Raji (cell line): ENCODE results near the gene TMEM95.

Experiments used
- POLR2A ChIP-seq: IDR thresholded peaks from 2 replicates; pipeline ENCODE4 v1.6.1; 2011; ENCODE audit warnings: low read depth, low read length, control low read depth; ENCODE audit not compliant: insufficient read depth

TMEM95 gene

DNA sequence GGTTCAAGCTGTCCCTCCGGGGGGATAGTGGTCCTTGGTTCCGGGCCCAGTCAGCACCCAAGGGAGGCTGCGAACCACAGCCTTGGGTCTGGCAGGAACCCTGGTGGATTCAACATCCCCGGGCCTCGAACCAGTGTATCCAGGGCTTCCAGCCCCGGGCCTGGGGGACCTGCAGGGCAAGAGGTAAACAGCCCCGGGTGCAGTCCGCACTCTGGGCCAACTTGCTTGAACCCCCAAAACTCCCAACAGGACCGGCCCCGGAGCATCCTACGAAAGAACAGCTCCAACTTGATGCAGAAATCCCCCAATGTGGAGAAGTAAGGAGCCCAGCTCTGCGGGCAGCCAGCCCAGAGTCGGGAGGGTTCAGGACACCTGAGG, 24.3 kb upstream of the TMEM95 start:
- no peak for TF ChIP-seq POLR2A

DNA sequence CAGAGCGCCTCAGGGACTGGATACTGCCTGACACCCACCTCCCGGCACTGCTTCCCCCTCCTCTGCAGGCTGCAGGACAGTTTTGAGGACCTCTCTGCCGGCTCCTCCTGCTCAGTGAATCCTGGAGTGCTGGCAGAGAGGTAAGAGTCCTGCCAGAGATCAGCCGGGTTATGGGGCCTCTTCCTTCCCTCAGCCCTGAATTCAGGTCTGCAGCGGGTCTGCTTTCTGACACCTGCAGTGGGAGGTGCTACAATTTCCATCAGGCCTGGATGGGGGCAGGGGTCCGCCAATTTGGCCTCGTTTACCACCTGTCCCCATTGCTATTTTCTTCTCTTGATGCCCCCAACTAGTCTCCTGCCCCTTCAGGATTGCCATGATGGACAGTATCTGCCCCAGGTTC, 22.8 kb upstream of the TMEM95 start:
- no peak for TF ChIP-seq POLR2A

DNA sequence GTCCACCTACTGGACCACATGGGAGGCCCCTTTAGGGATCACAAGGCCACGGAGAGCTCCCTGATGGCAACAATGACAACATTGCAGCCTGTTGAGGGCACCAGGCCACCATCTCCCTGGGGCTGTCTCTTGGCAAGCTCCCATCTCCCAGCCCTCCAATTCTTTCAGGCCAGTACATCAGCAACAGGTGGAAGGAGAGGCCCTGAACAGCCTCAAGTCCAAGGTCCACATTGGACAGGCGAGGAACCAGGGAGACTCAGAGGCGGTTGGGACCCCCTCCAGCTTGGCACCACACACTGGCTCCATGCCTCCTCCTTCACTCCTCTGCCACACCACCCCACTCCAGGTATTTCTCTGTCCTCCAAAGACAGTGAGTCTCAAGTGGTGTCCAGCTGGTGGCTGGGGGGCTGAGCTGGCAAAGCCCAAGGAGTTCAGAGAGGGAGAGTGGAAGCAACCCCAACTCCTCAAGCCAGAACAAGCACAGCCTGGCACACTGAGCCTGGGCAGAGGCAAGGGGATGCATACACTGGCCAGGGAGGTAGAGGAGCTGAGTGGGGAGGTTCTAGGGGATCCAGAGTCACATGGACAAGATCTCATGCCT, 19.9 kb upstream of the TMEM95 start:
- TF ChIP-seq POLR2A: no peak

DNA sequence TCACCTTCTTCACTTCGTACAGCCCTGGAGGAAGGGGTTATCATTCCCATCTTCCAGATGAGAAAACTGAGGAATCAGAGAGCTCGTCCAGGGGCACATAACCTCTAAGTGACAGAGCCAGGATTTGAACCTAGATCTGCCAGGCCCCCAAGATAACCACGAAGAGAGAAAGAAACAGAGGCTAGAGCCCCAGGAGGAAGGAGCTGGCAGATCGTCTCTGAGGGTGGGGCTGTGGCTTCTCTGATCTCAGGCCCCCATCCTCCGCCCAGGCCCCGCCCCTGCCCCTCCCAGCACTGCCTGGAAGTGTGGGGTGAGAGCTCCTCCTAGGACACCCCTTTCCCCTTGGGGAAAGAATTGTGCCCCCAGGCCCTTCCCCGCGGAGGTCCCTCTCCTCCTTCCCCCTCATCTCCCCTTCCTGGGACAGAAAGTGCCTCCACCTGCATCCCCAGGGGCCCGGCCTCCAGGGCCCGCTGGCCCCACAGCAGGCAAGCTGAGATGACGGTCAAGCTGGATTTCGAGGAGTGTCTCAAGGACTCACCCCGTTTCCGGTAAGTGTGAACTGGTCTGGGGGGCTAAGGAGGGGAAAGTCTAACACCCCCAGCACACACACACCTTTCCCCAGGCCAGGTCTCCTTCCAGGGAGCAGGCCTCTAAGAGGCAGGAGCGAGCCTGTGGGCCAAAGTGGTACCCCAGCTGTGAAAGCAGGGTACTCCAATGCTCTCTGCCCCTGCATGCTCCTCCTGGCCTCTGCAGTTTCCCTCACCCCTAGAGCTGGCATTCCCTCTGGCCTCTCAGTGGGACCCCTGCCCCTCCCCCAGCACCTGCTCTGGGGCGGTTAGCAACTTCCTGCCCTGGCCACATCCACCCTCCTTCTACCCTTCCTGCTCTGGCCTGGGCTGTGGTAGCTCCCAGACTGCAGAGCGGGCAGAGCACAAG, 18.4 kb upstream of the TMEM95 start, which contains the start of gene ACAP1:
TSS of gene ACAP1 (plus strand) at position 290 of the 936 bp plus-strand sequence. CDS start at position 496, 206 bp downstream.
- TF ChIP-seq POLR2A: peak; percentile 57

DNA sequence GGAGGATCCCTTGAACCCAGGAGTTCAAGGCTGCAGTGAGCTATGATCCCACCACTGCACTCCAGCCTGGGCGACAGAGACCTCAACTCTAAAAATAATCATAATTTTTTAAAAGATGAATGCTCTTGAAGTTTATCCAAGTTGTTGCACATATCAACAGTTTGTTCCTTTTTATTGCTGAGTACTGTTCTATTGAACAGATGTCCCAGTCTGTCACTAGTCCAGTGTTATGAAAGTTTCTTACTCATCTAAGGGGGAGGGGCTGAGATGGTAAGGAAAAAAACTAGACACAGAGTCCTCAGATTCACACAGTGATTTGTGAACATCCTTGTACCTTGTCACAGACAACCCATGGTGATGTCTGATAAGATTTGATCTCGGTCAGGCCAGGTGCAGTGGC, 14.8 kb upstream of the TMEM95 start:
- no peak for TF ChIP-seq POLR2A

DNA sequence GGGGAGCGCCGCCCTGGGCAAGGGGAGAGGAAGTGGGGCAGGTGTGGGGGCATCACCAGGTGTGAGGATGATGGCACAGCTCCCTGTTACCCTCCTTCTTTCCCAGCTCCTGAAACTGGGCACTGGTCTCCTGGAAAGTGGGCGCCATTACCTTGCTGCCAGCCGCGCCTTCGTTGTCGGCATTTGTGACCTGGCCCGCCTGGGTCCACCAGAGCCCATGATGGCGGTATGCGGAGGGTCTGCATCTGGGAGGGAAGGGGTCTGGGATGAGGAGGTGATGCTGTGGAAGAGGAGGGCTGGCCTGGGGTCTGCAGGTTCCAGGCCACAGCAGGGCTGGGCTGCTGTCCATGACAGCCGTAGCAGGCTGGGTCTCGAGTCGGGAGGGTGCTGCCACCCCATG, 13.1 kb upstream of the TMEM95 start:
- no peak for TF ChIP-seq POLR2A

DNA sequence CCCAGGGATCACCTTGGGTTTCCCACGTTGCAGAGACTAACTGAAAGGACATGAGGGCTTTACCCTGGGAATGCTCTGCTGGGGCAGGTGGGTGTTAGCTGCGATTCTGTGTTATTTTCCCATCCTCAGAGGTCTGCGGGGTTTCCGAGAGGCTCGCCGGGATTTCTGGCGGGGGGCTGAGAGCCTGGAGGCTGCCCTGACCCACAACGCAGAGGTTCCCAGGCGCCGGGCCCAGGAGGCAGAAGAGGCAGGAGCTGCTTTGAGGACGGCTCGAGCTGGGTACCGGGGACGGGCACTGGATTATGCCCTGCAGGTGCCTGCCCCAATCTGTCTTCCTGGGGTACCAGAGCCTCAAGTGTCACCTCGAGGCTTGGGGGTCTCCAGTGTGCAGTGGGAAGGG, 11.7 kb upstream of the TMEM95 start:
- TF ChIP-seq POLR2A: no peak

DNA sequence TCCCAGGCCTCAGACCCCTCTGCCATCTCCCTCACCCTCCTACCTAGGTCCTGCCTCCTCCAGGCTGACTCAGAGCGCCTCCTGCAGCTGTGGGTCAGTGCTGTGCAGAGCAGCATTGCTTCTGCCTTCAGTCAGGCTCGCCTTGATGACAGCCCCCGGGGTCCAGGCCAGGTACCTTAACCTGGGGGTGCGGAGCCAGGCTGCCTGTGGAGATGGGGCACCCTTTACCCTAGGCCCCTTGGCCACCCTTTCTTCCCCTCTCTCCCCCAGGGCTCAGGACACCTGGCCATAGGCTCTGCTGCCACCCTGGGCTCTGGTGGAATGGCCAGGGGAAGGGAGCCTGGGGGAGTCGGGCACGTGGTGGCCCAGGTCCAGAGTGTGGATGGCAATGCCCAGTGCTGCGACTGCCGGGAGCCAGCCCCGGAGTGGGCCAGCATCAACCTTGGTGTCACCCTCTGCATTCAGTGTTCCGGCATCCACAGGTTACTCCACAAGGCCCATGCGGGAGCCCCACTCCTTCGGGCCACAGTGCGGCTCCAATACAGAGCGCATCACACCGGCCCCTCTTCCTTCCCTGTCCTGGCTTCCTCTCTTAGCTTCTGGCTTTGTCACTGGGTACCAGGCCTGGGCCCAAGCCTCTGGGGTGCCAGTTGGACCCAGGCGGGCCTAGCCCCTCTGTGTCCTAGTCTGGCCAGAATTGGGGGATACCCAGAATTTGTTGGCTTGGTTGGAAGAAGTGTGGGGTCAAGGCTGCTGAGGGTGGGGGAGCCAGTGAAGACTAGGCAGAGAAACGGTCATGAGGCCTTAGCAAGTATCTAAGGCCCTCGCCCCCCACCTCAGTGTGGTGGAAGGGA, 8.0 kb upstream of the TMEM95 start:
- no peak for TF ChIP-seq POLR2A

DNA sequence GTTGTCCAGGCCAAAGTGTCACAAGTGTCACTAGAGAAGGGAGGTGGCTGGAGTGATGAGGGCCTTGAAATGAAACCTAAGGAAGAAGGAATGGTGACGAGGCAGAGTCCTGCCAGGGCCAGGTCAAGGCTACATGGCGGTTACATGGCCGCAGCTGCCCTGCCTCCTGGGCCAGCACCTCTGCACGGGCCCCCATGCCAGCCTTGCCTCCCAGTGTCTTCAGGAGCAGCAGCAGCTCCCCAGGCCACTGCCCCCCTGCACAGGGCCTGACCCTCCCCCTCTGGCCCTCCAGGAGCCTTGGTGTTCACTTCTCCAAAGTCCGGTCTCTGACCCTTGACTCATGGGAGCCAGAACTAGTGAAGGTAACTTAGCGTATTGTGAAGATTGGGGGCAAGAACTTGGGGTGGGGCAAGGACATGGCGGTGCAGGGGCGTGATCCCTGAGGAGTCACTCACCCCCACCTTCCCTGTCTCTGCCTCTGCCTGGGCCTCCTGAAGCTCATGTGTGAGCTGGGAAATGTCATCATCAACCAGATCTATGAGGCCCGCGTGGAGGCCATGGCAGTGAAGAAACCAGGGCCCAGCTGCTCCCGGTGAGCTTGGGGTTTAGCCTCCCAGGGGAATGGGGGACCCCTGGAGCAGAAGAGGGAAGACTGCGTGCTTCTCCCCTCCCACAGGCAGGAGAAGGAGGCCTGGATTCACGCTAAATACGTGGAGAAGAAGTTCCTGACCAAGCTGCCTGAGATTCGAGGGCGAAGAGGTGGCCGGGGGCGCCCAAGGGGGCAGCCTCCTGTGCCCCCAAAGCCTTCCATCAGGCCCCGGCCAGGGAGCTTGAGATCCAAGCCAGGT, 7.1 kb upstream of the TMEM95 start:
- TF ChIP-seq POLR2A: no peak

DNA sequence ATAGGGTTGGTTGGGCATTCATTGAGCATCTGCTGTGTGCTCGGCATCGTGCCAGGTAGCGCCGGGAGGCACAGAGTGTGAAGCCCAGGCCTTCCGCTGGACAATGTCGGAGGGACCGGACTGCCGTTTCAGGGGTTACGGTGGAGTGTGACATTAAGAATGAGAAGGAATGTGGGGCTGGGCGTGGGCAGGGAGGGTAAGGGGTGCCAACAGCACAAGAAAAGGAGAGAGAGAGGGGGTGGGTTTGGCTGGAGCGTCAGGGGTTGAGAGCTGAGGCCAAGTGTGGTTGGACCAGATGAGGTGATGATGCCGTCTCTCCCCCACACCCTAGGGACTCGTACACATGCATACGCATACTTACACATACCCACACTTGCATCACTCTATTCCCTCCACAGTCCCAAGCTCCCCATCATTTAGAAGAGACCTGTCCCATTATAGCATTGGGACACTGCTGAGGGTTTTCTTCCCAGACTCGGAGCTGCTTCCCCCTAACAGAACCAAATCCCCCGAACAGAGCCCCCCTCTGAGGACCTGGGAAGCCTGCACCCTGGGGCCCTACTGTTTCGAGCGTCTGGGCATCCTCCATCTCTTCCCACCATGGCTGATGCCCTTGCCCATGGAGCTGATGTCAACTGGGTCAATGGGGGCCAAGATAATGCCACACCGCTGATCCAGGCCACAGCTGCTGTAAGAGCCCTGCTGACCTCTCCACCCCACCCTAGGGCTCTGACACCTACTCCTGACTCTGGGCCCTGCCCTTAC, 6.3 kb upstream of the TMEM95 start:
- TF ChIP-seq POLR2A: no peak

DNA sequence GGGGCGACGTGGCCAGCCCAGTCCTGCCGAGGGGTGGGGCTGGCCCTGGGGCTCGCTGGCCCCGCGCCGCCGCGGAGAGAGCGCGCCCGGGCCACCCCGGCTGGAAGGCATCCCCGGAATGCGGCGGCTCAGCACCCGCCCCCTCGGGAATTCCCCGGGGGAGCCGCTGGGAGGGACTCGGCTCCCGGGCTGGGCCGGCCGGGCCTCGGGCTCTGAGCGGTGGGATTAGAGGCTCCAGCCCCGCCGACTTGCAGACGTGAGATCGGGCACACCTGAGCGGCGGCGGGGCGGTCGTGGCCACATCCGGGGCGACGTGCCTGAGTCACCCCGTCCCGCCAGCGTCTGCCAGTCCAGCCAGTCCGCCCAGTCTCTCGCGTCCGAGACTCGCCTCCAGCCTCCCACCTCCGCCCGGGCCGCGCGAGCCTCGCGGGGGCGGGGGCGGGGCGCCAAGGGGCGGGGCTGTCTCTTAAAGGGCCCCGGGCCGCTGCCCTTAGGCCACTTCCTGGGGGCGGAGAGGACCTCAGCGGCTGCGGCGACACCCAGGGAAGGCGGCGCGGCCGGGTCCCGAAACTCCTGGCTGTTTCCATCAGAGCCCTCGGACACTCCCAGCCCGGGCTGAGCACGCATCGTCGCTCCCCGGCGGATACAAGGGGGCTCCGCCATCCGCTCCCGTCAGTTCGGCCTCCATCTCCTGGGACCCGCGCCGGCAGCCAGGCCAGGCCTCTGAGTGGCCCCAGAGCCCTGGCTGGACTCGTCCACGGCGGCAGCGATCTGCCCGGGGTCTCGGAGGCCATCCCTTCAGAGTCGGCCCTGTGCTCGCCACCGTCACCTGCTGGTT, 3.1 kb upstream of the TMEM95 start, which contains the start of gene KCTD11:
TSS of gene KCTD11 (plus strand) at position 498 of the 838 bp plus-strand sequence.
- TF ChIP-seq POLR2A: peak; percentile 54

DNA sequence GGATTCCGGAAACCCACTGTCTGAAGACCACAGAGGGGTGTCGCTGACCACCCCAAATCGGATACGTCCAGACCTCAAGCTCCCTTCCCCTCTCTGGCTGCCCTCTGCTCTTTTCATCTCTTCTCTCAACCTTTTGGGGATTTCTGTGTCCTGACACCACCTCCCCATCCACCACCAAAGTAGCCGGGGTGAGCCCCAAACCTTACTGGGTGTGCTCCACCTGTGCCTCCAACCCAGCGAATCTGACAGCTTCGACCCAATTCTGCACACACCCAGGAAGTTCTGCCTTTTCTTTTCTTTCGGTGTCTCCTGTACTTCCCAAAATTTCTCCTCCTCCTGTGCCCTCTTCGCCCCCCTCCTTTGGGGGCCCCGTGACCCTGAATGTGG, 2.5 kb upstream of the TMEM95 start:
- TF ChIP-seq POLR2A: no peak
